Measurements from ENCODE around the gene SOX1. TPM values are rescaled to one million over a fixed set of nuclear protein-coding genes. Genes with fewer than 3 reads are reported as not detected.

The SOX1 gene
- polyA plus RNA-seq, 1 of the 3 experiments (the other 2 are of a cell fraction) = not detected

DNA sequence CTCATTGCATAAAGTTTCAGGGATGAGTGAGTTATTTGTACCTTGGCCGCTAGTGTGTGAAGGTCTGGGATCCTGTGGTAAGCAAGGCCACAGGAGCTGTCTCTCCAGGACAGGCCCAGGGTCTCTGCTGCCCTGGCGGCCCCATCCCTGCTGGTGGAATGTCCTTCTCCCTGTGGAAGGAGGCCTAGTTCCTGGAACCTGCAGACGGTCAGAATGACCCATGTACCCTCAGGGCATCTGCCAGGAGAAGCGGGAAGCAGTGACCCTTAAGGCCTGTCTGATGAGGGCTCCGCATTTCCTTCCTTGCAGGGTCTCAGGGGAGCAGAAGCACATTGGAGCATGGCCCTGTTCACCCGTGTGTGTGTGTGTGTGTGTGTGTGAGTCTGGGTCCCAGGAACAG lies 32.1 kb upstream of the SOX1 start:
- 3% methylated on average over 4 of the region's 6 CpGs for WGBS (ENCODE audit: low lambda C conversion rate)
- no peak for DNase-seq

DNA sequence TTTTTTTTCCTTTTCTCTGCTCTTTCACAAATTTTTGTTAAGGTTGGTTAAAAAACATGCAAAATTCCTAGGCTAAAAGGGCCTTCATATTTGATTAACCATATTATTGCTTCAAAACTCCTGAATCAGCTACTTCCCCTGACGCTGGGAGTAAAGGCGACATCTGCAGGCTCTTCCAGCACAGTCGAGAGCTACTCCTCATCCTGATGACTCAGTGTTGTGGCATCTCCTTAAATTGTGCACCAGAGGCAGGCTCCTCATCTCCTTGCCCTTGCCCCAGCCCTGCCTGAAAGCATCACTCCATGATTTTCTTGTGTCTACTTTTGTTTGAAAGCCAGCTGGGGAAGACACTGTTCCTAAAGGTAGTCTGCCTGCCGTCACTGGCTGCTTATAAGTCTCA lies 24.5 kb upstream of the SOX1 start:
- CTCF ChIA-PET = no interaction called here
- POLR2A ChIA-PET = no interaction called here
- Histone ChIP-seq H3K4me2 (no peak overlapping the region), H3K9me2 (no peaks in the 10 kb centered on the region), H3K4me1 (ENCODE audit: control insufficient read depth in 1 of 2, insufficient read depth in 2 of 2, low read depth in 1 of 2, low read length in 1 of 2) (no peaks in the 10 kb centered on the region), H3K9ac (no peak overlapping the region), H2AFZ (ENCODE audit: low read depth) (no peak overlapping the region), H3K36me3 (replicated peaks in 1 of 2; ENCODE audit: control insufficient read depth in 1 of 2, insufficient read depth in 2 of 2, low read length in 1 of 2) (no peaks in the 10 kb centered on the region), H4K20me1 (ENCODE audit: insufficient read depth) (no peaks in the 10 kb centered on the region), H3K9me3 (no peaks in the 10 kb centered on the region), H3K27ac (ENCODE audit: low read depth in 2 of 2, low read length in 1 of 2) (no peak overlapping the region), H3K27me3 (ENCODE audit: insufficient read depth) (peaks cover 7% of the 10 kb centered on the region; the same call in 1 of the 2 replicates), H3K79me2 (ENCODE audit: insufficient read depth) (no peaks in the 10 kb centered on the region), H3K4me3 (ENCODE audit: low read depth in 2 of 2, low read length in 1 of 2) (no peak overlapping the region), H3F3A (replicated peaks; ENCODE audit: insufficient read depth) (no peaks in the 10 kb centered on the region)
- 2% methylated on average over 4 of the region's 4 CpGs for WGBS (ENCODE audit: low lambda C conversion rate)
- no peak for TF ChIP-seq RAD21 (IDR thresholded peaks at IDR 0.05; ENCODE audit: low read length)
- no peak for DNase-seq

More for the DNA sequence above, 32.1 kb upstream of the SOX1 start:
- Histone ChIP-seq H3K27ac (ENCODE audit: low read depth in 2 of 2, low read length in 1 of 2) (no peak overlapping the region), H3K9me2 (no peaks in the 10 kb centered on the region), H3K4me1 (ENCODE audit: control insufficient read depth in 1 of 2, insufficient read depth in 2 of 2, low read depth in 1 of 2, low read length in 1 of 2) (no peaks in the 10 kb centered on the region), H4K20me1 (ENCODE audit: insufficient read depth) (no peaks in the 10 kb centered on the region), H3K27me3 (ENCODE audit: insufficient read depth) (peaks cover 16% of the 10 kb centered on the region; the same call in 1 of the 2 replicates), H3K36me3 (replicated peaks in 1 of 2; ENCODE audit: control insufficient read depth in 1 of 2, insufficient read depth in 2 of 2, low read length in 1 of 2) (no peaks in the 10 kb centered on the region), H2AFZ (ENCODE audit: low read depth) (no peak overlapping the region), H3F3A (replicated peaks; ENCODE audit: insufficient read depth) (no peaks in the 10 kb centered on the region), H3K79me2 (ENCODE audit: insufficient read depth) (no peaks in the 10 kb centered on the region), H3K4me2 (no peak overlapping the region), H3K4me3 (ENCODE audit: low read depth in 2 of 2, low read length in 1 of 2) (no peak overlapping the region), H3K9ac (no peak overlapping the region), H3K9me3 (no peaks in the 10 kb centered on the region)
- TF ChIP-seq, protein P1, sequence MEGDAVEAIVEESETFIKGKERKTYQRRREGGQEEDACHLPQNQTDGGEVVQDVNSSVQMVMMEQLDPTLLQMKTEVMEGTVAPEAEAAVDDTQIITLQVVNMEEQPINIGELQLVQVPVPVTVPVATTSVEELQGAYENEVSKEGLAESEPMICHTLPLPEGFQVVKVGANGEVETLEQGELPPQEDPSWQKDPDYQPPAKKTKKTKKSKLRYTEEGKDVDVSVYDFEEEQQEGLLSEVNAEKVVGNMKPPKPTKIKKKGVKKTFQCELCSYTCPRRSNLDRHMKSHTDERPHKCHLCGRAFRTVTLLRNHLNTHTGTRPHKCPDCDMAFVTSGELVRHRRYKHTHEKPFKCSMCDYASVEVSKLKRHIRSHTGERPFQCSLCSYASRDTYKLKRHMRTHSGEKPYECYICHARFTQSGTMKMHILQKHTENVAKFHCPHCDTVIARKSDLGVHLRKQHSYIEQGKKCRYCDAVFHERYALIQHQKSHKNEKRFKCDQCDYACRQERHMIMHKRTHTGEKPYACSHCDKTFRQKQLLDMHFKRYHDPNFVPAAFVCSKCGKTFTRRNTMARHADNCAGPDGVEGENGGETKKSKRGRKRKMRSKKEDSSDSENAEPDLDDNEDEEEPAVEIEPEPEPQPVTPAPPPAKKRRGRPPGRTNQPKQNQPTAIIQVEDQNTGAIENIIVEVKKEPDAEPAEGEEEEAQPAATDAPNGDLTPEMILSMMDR (IDR thresholded peaks at IDR 0.05) = no peak
- TF ChIP-seq, protein P2, sequence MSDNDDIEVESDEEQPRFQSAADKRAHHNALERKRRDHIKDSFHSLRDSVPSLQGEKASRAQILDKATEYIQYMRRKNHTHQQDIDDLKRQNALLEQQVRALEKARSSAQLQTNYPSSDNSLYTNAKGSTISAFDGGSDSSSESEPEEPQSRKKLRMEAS (IDR thresholded peaks at IDR 0.05; ENCODE audit: low read depth) = no peak
- TF ChIP-seq FOSL2 (IDR thresholded peaks at IDR 0.05; ENCODE audit: borderline replicate concordance, low read depth) (no peak), EZH2phosphoT487 (IDR thresholded peaks at IDR 0.05; ENCODE audit: borderline replicate concordance, low read depth) (no peak), TCF12 (IDR thresholded peaks at IDR 0.05) (no peak), RXRA (IDR thresholded peaks at IDR 0.05; ENCODE audit: borderline replicate concordance, low read depth) (no peak), RCOR1 (IDR thresholded peaks at IDR 0.05; ENCODE audit: low read length) (no peak)
- ChIA-PET POLR2A (no interaction called here), CTCF (no interaction called here)

DNA sequence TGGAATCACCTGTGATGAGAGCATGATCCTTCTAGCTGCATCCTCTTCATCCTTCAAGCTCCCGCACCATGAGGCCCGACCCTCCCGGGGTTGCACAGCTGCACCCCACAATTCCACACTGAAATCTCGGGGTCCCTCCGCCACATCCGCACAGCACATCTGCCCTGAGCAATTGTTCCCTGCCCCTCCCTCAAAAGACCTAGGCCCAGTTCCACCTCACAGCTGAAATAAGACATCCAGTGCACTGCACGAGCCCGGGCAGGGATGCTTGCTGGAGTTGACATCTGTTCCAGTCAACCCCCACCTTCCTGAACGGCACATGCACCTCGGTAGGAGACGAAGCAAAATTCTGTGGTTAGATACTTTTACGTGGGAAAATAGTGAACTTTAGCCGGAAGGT lies 14.7 kb upstream of the SOX1 start:
- Histone ChIP-seq H3K4me1 (ENCODE audit: control insufficient read depth in 1 of 2, insufficient read depth in 2 of 2, low read depth in 1 of 2, low read length in 1 of 2) (no peaks in the 10 kb centered on the region), H3K9me3 (no peaks in the 10 kb centered on the region), H3K4me3 (ENCODE audit: low read depth in 2 of 2, low read length in 1 of 2) (no peak overlapping the region), H3K9me2 (no peaks in the 10 kb centered on the region), H3K9ac (no peak overlapping the region), H2AFZ (ENCODE audit: low read depth) (no peak overlapping the region), H3K4me2 (no peak overlapping the region), H3K36me3 (replicated peaks in 1 of 2; ENCODE audit: control insufficient read depth in 1 of 2, insufficient read depth in 2 of 2, low read length in 1 of 2) (no peaks in the 10 kb centered on the region), H4K20me1 (ENCODE audit: insufficient read depth) (no peaks in the 10 kb centered on the region), H3F3A (replicated peaks; ENCODE audit: insufficient read depth) (no peaks in the 10 kb centered on the region), H3K79me2 (ENCODE audit: insufficient read depth) (no peaks in the 10 kb centered on the region), H3K27ac (ENCODE audit: low read depth in 2 of 2, low read length in 1 of 2) (no peak overlapping the region), H3K27me3 (ENCODE audit: insufficient read depth) (peaks cover 59% of the 10 kb centered on the region)
- DNase-seq = no peak
- 17% methylated on average over 12 of the region's 13 CpGs for WGBS (ENCODE audit: low lambda C conversion rate)
- TF ChIP-seq, protein P3, sequence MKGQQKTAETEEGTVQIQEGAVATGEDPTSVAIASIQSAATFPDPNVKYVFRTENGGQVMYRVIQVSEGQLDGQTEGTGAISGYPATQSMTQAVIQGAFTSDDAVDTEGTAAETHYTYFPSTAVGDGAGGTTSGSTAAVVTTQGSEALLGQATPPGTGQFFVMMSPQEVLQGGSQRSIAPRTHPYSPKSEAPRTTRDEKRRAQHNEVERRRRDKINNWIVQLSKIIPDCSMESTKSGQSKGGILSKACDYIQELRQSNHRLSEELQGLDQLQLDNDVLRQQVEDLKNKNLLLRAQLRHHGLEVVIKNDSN (IDR thresholded peaks at IDR 0.05; ENCODE audit: borderline replicate concordance, low read depth) = no peak
- TF ChIP-seq, protein P1 (IDR thresholded peaks at IDR 0.05) = no peak
- no peak for TF ChIP-seq FOXJ3 (CRISPR knock-in tag; IDR thresholded peaks at IDR 0.05)
- no peak for TF ChIP-seq NFIC (IDR thresholded peaks at IDR 0.05; ENCODE audit: borderline replicate concordance)
- no peak for TF ChIP-seq EP300 (IDR thresholded peaks at IDR 0.05; ENCODE audit: borderline replicate concordance in 1 of 2, low read depth in 1 of 2, low read length in 1 of 2)
- no peak for TF ChIP-seq JUND (IDR thresholded peaks at IDR 0.05)
- TF ChIP-seq CHD2 (IDR thresholded peaks at IDR 0.05; ENCODE audit: low read length, partially characterized antibody) = no peak
- TF ChIP-seq, protein P4, sequence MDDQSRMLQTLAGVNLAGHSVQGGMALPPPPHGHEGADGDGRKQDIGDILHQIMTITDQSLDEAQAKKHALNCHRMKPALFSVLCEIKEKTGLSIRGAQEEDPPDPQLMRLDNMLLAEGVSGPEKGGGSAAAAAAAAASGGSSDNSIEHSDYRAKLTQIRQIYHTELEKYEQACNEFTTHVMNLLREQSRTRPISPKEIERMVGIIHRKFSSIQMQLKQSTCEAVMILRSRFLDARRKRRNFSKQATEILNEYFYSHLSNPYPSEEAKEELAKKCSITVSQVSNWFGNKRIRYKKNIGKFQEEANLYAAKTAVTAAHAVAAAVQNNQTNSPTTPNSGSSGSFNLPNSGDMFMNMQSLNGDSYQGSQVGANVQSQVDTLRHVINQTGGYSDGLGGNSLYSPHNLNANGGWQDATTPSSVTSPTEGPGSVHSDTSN (IDR thresholded peaks at IDR 0.05) = no peak
- ChIA-PET CTCF (no interaction called here), POLR2A (no interaction called here)
